Endodermal cell (in vitro differentiated cells): ENCODE results near the gene FAM25G. TPM values are rescaled to one million over a fixed set of nuclear protein-coding genes. Genes with fewer than 3 reads are reported as not detected.
"Not testable (repeated sequence)": the region's sequence is repeated elsewhere in the genome, so short reads cannot be mapped to it uniquely, and the experiment has no call there.

Experiments
- DNase-seq: peaks from one replicate; pipeline ENCODE4 v3.0.0-alpha.2; 2017
- H3K27ac ChIP-seq: 2 replicates; pipeline ENCODE4 v1.5.1; 2013; ENCODE audit warnings: mild to moderate bottlenecking, low read depth, low read length, moderate library complexity
- H3K27me3 ChIP-seq: 2 replicates; pipeline ENCODE4 v1.6.1; 2013; ENCODE audit warnings: mild to moderate bottlenecking, low read length, moderate library complexity; ENCODE audit not compliant: insufficient read depth, control insufficient read depth, poor library complexity, severe bottlenecking
- H3K36me3 ChIP-seq: 2 replicates; pipeline ENCODE4 v1.7.0; 2013; ENCODE audit warnings: mild to moderate bottlenecking, low read length, moderate library complexity; ENCODE audit not compliant: control insufficient read depth, insufficient read depth
- H3K4me1 ChIP-seq: one replicate; pipeline ENCODE4 v1.7.0; 2013; ENCODE audit warnings: low read length; ENCODE audit not compliant: control insufficient read depth, insufficient read depth
- H3K4me3 ChIP-seq: 2 replicates; pipeline ENCODE4 v1.5.1; 2013; ENCODE audit warnings: mild to moderate bottlenecking, low read length, moderate library complexity
- H3K9ac ChIP-seq: 2 replicates; pipeline ENCODE4 v1.6.1; 2013; ENCODE audit warnings: mild to moderate bottlenecking, low read length, moderate library complexity; ENCODE audit not compliant: poor library complexity, severe bottlenecking; ENCODE audit errors: extremely low read depth
- H3K9me3 ChIP-seq: 2 replicates; pipeline ENCODE4 v1.6.1; 2013; ENCODE audit warnings: mild to moderate bottlenecking, low read length, moderate library complexity; ENCODE audit not compliant: control insufficient read depth
- H3K27ac Mint-ChIP-seq: 2 replicates; pipeline ENCODE4 v1.8.0; 2020; ENCODE audit warnings: mixed read lengths
- H3K27me3 Mint-ChIP-seq: 2 replicates; pipeline ENCODE4 v1.8.0; 2021; ENCODE audit warnings: mild to moderate bottlenecking, mixed read lengths; ENCODE audit not compliant: insufficient read depth
- H3K36me3 Mint-ChIP-seq: 2 replicates; pipeline ENCODE4 v1.8.0; 2020; ENCODE audit warnings: low read depth, mixed read lengths
- H3K4me1 Mint-ChIP-seq: 2 replicates; pipeline ENCODE4 v1.8.0; 2020; ENCODE audit warnings: mixed read lengths
- H3K4me3 Mint-ChIP-seq: 2 replicates; pipeline ENCODE4 v1.8.0; 2020; ENCODE audit warnings: mild to moderate bottlenecking, moderate library complexity, mixed read lengths
- H3K9me3 Mint-ChIP-seq: 2 replicates; pipeline ENCODE4 v1.8.0; 2020; ENCODE audit warnings: mild to moderate bottlenecking, mixed read lengths
- WGBS, 2 experiments: methylation state at CpG; one replicate each; pipeline versions ENCODE4 v1.1.5 to v1.1.7; 2013; ENCODE audit warnings: missing lambda C conversion rate in 2 of 2, mixed read lengths in 1 of 2; ENCODE audit not compliant: insufficient coverage in 1 of 2, insufficient read length in 1 of 2; 5-methylcytosine and 5-hydroxymethylcytosine counted together
- total RNA-seq, 2 donors: library from RNA; stranded (reverse); fragmentation: NEBNext Ultra II Directional in 1 of 2; extraction: Animal tissue kit (Norgen Biotek cat#: 25700) in 1 of 2; gene quantifications; 2 replicates in 1 of 2; 3 replicates in 1 of 2; pipeline ENCODE4 v1.2.1, GENCODE V29; 2021

Gene FAM25G
- total RNA-seq, 2 donors from 2014 or later, result not detected

DNA sequence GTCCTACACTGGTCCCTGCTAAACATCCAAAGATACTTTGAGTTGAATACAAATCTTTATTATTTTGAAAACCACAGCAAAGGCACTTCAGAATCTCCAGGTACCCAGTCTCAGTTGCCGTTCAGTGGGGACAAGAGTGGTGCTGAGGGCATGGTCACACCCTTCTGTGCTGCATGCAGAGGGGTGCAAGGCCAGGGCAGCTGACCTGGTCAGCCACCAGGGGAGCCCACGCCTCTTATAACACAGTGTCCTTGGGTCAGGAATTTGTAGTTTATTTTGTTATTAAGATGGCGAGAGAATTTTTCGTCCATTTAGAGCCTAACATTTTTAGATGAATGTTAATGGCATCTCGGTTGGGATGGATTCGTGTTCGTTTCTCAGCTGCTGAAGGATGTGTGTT lies 23.5 kb downstream of the FAM25G start:
- not testable (repeated sequence) for H3K4me1 Mint-ChIP-seq, H3K4me3 Mint-ChIP-seq, DNase-seq, H3K9me3 ChIP-seq, H3K36me3 Mint-ChIP-seq, H3K9ac ChIP-seq, H3K36me3 ChIP-seq, H3K27ac ChIP-seq, H3K27ac Mint-ChIP-seq, H3K4me3 ChIP-seq, H3K4me1 ChIP-seq, H3K27me3 ChIP-seq, H3K9me3 Mint-ChIP-seq, H3K27me3 Mint-ChIP-seq
- 83% methylated on average over 4 of the region's 7 CpGs; no CpG with 5 or more reads in 1 of the 2 experiments for WGBS, 2 experiments

GRCh38 chr10:47467458-47467857 lies 24.0 kb downstream of the FAM25G start:
- H3K27me3 Mint-ChIP-seq, H3K4me3 ChIP-seq, H3K27me3 ChIP-seq, H3K9me3 Mint-ChIP-seq, H3K9me3 ChIP-seq, H3K36me3 ChIP-seq, H3K4me1 Mint-ChIP-seq, H3K27ac ChIP-seq, H3K4me3 Mint-ChIP-seq, H3K27ac Mint-ChIP-seq, DNase-seq, H3K36me3 Mint-ChIP-seq, H3K4me1 ChIP-seq, H3K9ac ChIP-seq: not testable (repeated sequence)
- WGBS, 2 experiments, result 93% methylated on average over 4 of the region's 5 CpGs; no CpG with 5 or more reads in 1 of the 2 experiments

- H3K36me3 ChIP-seq, H3K27ac ChIP-seq, H3K36me3 Mint-ChIP-seq, H3K4me1 Mint-ChIP-seq, H3K4me1 ChIP-seq, H3K27me3 Mint-ChIP-seq, H3K4me3 ChIP-seq, H3K9me3 Mint-ChIP-seq, H3K27me3 ChIP-seq, H3K4me3 Mint-ChIP-seq, H3K9ac ChIP-seq, H3K27ac Mint-ChIP-seq, H3K9me3 ChIP-seq: not testable (repeated sequence)
- 94 to 98% methylated on average over 5 to 9 of the region's 14 CpGs for WGBS, 2 experiments
- peak; percentile 31 for DNase-seq
Measured at GRCh38 chr10:47465216-47465917, 26.1 kb downstream of the FAM25G start.

DNA sequence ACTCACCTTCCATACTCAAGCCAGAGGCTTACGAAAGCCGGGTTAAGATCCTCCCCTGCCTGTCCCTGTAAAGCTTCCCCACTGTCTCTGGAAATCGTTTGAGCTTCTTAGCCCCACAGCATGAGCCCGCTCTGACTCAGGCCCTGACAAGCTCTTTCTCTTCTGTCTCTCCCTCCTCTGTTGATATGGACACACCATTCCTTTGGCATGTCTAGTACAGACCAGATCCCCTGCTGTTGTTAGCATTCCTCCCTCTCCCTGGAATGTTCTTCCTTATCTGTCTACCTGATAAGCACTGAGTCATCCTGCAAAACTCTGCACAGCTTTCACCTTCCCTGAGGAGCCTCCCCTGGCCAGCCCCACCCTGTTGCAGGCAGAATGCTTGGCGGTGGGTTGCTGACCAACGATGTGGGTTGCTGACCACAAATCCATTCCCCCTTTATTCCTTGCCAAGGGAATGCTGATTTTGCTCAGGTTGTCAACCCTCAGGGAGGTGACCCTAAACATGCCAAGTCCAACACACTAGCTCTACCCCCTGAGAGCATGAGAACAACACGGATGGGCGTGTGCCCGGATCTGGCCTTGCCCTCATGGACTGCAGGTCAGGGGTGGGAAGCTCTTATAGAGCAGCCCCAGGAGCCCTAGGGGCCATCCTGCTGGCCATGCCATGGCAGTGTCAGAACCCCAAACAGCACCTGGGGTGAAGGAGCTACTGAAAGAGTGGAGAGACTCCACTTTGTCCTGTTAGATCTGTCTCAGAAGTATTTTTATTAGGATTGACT lies 28.7 kb downstream of the FAM25G start:
- not testable (repeated sequence) for H3K4me3 ChIP-seq, H3K27me3 ChIP-seq, H3K4me1 ChIP-seq, H3K4me3 Mint-ChIP-seq, DNase-seq, H3K9me3 ChIP-seq, H3K4me1 Mint-ChIP-seq, H3K9me3 Mint-ChIP-seq, H3K36me3 Mint-ChIP-seq, H3K36me3 ChIP-seq, H3K27me3 Mint-ChIP-seq, H3K27ac ChIP-seq, H3K9ac ChIP-seq
- peak overlapping the region; percentile 44 for H3K27ac Mint-ChIP-seq
- WGBS, 2 experiments, result no CpG with 5 or more reads among the region's 9 CpGs
